AG08395 (cell line): Measurements from ENCODE around the gene PLCD3.

ENCODE experiments used
- DNase-seq: peaks from one replicate; pipeline ENCODE4 v3.0.0; 2012; ENCODE audit warnings: mixed read lengths, low spot score

PLCD3 gene

DNA sequence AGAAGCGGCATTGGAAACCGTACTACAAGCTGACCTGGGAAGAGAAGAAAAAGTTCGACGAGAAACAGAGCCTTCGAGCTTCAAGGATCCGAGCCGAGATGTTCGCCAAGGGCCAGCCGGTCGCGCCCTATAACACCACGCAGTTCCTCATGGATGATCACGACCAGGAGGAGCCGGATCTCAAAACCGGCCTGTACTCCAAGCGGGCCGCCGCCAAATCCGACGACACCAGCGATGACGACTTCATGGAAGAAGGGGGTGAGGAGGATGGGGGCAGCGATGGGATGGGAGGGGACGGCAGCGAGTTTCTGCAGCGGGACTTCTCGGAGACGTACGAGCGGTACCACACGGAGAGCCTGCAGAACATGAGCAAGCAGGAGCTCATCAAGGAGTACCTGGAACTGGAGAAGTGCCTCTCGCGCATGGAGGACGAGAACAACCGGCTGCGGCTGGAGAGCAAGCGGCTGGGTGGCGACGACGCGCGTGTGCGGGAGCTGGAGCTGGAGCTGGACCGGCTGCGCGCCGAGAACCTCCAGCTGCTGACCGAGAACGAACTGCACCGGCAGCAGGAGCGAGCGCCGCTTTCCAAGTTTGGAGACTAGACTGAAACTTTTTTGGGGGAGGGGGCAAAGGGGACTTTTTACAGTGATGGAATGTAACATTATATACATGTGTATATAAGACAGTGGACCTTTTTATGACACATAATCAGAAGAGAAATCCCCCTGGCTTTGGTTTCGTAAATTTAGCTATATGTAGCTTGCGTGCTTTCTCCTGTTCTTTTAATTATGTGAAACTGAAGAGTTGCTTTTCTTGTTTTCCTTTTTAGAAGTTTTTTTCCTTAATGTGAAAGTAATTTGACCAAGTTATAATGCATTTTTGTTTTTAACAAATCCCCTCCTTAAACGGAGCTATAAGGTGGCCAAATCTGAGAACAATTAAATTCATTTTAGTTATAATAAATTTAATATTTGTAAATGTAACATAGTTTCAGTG, 17.7 kb upstream of the PLCD3 start:
- DNase-seq: peak; percentile 23

DNA sequence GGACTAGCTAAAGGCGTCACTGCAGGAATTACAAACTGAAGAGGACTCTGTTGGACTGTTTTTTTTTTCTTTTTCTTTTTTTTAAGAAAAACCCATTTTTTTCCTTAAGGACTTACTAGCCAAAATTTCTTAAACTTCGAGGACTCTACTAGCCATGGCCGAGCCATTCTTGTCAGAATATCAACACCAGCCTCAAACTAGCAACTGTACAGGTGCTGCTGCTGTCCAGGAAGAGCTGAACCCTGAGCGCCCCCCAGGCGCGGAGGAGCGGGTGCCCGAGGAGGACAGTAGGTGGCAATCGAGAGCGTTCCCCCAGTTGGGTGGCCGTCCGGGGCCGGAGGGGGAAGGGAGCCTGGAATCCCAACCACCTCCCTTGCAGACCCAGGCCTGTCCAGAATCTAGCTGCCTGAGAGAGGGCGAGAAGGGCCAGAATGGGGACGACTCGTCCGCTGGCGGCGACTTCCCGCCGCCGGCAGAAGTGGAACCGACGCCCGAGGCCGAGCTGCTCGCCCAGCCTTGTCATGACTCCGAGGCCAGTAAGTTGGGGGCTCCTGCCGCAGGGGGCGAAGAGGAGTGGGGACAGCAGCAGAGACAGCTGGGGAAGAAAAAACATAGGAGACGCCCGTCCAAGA, 16.8 kb upstream of the PLCD3 start:
- DNase-seq: peak; percentile 80

DNA sequence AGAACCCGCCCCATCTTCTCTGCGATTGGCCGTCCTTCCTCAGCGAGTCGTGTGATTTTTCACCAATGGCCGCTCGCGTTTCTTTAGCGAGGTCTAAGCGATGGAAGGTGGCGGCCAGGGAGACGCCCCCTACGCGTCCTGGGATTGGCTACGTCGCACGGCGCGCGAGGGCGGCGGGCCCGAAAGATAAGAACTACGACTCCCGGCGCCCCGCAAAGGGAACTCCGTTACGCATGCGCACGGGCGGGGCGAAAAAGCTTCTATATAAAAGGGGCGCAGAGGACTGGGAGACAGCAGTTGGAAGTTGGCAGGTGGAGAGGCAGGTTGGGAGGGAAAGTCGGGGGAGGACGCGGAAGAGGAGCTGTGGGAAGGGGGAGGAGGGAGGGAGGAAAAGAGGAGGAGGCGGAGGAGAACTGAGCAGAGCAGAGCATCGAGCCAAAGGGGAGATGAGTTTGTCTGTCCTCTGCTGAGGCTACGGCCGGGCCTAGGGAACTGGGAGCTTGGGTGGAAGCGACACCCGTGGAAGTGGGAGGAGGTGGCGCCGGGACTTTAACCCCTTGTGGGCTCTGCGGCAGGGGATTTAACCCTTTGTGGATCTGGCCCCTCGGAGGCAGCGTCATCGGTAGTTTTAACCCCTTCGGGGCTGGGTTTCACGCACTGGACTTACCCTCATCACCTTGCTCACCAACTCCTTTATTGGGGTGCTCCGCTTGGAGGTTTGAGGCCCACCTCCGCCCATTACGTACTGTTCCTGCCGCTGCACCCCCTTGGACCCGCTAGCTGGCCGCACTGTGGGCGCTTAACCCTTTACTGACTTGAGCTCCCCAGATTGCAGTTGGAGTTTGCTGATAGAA, 16.1 kb upstream of the PLCD3 start, which contains the start of gene HEXIM1:
TSS of gene HEXIM1 (plus strand) at position 293 of the 854 bp plus-strand sequence. CDS start 716 bp downstream, outside the sequence.
- DNase-seq: peak; percentile 97

DNA sequence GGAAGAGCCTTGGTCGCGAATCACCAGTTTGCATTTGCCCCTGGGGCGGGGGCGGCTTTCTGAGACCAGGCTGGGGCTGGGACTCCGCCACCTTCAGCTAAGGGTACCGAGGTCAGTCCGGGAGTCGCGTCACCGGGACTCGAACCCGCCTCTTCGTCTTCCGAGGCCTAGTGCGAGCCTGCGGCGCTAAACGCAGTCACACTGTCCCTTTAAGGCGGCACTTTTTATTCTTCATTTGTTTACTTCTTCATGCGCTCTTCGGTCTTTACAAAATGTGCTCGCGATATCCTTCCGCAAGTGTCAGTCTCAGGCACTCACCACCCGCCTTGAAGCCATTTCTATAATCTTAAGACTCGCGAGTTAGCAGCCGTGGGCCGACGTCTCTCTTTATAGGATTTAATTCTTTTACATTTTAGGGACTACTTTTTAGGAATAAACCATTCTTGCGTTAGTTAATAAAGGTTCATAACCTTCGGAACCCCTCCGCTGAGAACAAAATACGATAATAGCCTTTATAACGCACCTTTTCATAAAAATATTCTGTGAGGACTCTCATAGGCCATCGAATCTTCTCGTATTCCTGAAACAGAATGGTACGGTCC, 15.4 kb upstream of the PLCD3 start:
- peak; percentile 56 for DNase-seq

DNA sequence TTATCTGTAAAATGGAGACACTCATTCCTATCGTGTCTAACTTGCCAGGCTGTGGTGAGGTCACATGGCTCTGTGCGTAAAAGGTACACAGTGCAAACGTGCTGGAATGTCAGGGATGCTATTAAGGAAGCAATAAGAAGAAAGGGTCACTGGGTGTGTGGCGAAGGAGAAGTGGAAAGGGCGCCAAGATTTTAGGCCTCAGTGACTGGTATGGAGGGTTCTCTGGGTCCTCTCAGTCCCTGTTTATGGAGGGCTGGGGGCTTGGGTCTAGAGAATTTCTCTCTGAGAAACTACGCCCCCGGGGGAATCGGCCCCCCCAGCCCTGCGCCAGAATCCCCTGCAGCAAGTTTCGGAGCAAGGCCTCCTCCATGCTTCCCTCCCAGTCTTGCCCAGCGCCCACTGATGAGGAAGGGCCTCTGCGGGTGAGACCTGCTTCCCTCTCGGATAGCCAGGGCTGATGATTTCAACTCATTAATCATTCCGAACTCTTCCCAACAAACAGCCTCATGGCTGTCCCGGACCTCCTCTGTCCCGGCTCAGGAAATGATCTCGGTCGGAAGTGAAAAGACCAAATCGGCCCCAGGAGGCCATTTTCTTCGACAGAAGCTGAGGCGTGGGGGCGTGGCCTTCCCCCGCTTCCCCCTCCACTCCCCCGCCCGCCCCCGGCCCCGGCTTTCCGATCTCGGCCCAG, 14.7 kb upstream of the PLCD3 start:
- DNase-seq: peak; percentile 58

DNA sequence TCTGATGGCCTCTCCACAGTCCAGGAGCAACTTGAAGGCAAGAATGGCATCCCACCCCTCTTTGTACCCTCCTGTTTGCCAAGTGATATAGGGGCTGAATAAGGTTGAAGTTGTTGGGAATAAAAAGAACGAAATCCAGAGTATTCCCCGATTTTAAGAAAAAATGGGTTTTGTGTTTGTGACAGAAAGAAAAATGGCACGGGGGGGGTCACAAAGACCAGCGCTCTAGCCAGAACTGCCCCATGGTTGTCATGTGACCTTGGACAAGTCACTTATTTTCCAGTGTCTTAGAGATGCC, 14.2 kb upstream of the PLCD3 start:
- DNase-seq: no peak

DNA sequence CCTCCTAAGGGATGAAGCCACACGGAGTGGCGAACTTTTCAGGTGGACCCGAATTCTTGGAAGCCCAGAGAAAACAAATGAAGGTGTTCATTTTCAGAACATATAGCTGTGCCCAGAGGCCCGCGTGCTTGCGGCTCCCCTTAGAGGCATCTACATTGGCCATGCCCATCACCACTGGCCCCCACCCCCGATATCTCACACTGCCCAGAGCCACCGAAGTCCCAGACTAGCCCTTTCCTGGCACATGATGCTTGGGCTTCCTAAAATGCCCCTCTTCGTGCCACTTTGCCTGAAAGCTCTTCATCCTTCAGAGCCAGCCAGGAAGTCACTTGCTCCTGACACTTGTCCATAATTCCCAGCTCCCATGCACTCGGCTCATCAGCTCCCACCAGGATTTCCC, 13.9 kb upstream of the PLCD3 start:
- DNase-seq: no peak

DNA sequence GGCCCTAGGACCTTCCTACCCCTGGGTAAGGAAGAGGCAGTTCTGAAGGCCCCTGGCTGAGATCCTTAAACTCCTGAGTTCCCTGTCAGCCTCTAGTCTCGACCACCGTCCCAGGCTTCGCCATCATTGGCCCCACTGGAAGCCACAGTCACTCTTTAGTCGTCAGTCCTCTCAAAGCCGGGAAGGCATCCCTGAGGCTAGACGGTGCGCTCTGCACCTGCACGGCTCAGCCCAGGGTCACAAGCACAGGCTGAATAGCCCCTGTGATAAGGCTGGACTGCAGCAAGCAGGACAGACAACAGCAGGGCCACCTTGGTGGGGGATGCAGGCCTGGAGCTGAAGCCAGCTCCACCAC, 12.7 kb upstream of the PLCD3 start:
- no peak for DNase-seq

DNA sequence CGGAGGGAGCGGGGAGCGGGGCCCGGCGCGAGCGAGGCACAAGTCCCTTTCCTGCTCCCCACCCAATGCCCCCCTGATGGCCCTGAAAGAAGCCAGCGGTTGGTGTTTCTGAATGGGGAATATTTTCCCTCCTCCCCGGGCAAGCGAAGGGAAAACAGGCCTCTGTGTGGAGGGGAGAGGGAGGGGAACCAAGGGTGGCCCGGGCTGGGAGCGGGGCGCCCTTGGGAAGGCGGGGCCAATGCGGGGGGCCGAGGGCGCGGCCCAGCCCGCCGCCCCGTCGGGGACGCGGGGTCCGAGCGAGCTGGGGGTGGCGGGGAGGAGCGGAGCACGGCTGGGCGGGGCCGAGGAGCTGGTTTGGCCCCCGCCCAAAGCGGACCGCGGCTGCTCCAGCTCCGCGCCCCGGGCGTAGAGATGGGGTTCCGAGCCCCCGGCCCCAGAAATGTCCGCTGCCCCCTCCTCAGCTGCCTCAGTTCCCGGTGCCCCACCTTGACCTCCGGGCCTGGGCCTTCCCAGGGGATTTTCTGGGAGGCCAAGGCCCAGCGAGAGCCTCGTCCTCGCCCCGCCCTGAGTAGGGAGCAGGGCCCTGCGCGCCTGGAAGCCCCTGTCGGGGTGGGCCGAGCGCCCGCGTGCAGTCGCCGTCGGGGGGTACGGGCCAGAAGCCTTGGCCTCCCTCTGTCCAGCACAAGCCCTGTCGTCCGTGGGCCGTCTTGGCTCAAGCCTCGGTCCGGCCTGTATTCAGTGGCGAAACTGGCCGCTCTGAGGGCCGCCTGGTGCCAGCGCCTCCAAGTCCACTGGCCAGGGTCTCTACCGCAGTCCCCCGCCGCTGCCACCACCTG, 12.1 kb upstream of the PLCD3 start:
- DNase-seq: peak; percentile 44

DNA sequence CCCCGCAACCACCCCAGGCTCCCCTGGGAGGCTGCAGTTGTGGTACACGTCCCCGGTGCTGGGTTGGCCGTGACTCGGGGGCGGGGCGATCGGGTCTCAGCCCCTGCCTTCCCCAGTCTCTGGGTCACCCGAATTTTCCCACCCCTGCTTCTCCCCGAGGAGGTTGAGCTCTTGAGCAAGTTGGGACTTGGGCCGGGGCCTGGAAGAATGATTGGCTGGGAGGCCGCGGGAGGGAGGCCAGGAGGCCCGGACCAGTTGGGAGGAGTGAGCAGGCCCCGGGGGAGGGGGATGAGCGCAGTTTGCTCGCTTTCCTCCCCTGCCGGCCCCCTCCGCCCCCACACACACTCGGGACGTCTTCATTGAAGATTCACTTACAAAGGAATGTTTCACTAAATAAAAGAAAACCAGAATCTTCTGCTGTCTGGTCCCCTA, 11.5 kb upstream of the PLCD3 start:
- DNase-seq: peak; percentile 76

DNA sequence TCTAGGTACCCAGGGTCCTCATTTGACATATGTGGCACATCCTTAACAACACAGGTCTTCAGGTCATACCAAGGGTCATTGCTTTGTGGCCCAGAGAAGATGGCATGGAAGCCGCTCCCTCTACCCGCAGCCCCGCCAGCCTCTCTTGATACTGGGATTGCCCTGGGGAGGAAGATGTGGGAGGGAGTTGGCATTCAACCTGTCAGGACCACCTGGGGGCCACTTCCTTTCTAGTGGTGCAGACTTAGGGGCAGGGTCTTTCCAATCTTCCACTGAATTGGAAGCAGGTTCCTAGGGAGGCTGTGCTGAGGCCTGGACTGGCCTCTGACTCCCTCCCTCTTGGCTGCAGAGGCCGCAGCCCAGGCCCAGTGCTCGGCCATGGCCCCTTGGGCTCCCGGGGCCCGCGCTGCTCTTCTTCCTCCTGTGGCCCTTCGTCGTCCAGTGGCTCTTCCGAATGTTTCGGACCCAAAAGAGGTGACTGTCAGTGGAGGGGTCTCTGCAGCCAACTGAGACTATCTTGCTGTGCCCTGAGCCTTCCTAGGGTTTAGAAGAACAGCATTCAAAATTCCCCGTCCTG, 10.9 kb upstream of the PLCD3 start:
- DNase-seq: no peak

DNA sequence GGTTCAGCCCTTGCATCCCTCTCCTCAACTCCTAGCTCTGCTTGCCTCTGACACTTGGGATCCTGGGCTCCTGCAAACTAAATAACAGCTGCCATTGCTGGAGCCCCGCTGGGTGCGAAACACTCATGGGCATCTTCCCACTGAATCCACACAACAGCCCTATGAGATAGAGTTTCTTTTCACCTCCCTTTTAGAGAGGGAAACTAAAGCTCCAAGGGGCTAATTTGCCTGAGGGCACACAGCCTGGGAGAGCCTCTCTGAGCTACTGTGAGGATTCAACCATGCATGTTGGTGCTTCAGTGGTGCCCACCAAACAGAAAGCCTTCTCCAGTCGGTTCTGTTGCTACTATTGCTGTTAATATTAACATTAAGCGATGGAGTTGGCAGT, 7.2 kb upstream of the PLCD3 start:
- no peak for DNase-seq

DNA sequence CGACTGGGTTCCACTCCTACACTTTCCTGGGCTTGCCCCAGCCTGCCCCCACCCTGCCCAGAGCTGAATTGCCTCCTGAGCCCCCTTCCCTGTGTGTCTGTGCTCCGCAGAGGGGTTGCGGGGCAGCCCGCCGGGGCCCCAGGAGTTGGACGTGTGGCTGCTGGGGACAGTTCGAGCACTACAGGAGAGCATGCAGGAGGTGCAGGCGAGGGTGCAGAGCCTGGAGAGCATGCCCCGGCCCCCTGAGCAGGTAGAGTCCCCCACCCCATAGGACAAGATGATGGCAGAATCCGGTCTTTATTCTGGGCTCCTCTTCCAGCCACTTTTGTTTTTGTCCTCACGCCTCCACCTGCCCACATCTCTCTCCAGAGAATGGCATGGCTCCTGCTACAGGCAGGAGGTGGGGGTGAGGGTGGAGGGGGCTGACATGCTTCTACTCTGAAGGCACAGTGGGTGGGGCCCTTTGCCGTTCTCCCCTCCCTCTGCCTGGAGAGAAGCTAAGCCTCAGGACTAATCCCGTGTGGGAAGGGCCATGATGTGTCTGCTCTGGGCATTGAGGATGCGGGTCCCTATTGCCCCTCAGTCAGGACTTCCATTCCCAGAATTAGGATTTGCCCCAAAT, 6.7 kb upstream of the PLCD3 start:
- DNase-seq: no peak

DNA sequence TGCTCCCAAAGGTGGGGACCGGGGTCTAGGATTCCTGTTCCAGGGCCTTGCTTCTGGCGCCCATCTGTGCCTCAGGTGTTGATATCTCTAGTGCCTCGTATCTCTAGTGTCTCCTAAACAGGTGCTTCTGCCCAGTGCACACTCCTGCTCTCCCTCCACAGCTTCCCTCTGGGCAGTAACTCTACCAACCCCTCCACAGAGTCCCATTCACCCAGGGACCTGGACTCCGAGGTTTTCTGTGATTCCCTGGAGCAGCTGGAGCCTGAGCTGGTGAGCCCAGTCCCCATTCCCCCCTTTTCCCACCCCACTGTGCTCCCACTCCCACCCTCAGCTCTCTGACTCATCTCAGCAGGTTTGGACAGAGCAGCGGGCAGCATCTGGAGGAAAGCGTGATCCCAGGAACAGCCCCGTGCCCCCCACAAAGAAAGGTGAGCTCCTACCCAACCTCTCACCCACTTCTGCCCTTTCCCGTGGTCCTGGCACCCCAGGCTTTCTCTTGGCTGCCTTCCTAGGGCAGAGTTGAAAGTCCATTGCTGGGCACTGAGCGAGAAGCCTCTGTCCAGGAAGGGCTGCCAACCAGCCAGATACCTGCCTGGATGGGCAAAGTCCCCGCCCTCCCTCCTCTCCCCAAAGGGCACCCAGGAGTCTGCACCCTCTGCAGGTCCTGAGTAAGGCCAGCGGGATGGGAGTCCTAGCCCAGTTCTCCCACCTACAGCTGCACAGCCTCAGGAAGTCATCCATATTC, 5.4 kb upstream of the PLCD3 start:
- no peak for DNase-seq

DNA sequence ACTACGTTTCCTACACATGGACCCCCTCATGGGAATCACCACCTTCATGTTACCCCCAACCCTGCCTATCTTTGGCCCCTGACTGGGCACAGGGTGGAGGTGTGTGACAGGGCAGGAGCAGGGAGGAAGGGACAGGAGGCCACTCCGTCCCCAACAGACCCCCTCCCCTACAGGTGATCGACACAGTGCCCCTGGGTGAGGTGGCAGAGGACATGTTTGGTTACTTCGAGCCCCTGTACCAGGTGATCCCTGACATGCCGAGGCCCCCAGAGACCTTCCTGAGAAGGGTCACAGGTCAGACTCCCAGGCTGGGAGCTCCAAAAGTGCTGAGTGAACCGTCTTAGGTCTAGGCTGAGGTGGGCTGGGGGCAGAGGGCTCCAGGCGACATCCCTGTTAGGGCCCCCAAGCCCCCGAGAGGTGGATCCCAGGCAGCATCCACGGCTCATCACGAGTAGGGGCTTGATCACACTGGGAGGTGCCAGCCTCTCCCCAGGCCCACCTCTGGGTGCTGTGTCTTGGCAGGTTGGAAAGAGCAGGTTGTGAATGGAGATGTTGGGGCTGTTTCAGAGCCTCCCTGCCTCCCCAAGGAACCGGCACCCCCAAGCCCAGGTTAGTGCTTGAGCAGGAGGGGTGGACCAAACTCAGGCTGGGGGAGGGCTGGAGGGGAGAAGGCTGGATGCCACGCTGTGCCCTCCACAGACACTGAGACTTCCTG, 4.7 kb upstream of the PLCD3 start:
- DNase-seq: no peak

DNA sequence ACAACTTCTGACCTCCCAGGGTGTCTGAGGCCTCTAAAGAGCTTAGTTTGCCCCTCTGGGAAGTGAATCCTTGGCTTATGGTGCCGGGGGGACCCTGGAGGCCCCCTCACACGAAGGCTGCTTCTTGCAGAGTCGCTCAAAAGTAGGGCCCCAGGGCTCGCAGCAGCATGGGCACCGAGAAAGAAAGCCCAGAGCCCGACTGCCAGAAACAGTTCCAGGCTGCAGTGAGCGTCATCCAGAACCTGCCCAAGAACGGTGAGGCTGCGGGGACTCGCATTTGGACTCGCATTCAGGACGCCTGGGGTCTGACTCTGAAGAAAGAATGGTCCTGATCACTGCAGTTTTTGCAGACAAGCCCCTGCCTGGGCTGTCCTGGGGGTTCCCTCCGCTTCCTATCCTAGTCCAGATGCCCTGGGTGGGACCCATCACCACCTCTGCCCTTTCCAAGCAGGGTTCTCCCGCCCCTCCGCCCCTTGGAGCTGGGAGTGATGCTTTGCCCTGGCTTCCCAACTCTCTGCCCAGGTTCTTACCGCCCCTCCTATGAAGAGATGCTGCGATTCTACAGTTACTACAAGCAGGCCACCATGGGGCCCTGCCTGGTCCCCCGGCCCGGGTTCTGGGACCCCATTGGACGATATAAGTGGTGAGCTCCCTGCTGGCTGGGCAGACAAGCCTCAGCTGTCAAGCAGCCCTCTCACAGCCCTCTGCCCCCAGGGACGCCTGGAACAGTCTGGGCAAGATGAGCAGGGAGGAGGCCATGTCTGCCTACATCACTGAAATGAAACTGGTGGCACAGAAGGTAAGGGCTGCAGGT, 3.9 kb upstream of the PLCD3 start:
- no peak for DNase-seq

DNA sequence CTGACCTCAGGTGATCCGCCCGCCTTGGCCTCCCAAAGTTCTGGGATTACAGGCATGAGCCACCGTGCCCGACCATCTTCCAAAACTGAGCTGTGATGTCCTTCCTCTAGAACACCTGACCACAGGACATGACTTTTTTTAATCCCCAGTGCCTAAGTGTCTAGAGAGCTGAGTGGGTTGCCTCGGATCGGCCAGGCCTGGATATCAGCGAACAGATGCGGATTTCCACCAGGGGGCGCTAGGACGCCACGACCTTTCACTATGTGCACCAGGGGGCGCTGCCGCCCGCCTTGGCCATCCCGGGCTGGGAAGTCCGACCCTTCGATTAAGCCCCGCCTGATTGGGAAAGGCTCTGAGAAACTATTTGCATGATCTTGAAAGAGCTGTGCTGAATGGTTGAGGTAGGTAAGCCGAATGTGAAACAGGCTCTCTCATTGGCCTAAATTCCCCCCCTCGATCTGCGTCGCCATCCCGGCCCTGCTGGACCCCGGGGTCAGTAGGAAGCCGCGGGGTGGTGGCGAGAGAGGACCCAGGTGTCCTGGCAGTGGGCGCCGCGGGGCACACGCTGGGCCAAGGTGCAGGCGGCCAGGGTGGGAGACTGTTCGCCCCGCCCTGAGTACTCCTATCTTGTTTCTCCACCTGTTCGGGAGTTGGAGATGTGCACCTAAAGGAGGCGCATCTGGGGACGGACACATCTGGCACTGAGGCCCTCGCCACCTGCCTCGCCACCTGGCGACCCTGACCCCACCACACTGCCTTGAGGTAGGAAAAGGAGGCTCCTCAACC, 3.1 kb upstream of the PLCD3 start, which contains the start of gene ACBD4:
TSS of gene ACBD4 (plus strand) at position 496 of the 786 bp plus-strand sequence. CDS start 458 bp downstream, outside the sequence.
- DNase-seq: peak; percentile 99
